HEK293T (cell line): ENCODE data around the gene SP5.

ENCODE experiments used
- CTCF ChIA-PET: fragments of 350-600 bp; formaldehyde crosslinking; extraction: SDS; loops from one replicate; lab custom pipeline; 2021; ENCODE audit warnings: antibody characterized with exemption, inconsistent platforms; lab: Yijun Ruan, JAX
- POLR2A ChIA-PET: fragments of 350-600 bp; formaldehyde crosslinking; extraction: SDS; loops from one replicate; lab custom pipeline; 2020; ENCODE audit warnings: antibody characterized with exemption, inconsistent platforms; lab: Yijun Ruan, JAX
- DNase-seq: peaks from one replicate; pipeline ENCODE4 v3.0.0; 2012; ENCODE audit warnings: mixed read lengths; ENCODE audit errors: extremely low spot score
- ARNT ChIP-seq: fragments of 450-650 bp; IDR thresholded peaks from 2 replicates; pipeline ENCODE4 v1.6.1; 2017; ENCODE audit warnings: mild to moderate bottlenecking
- BHLHE40 ChIP-seq: fragments of 450-650 bp; IDR thresholded peaks from 2 replicates; pipeline ENCODE4 v1.6.1; 2016; ENCODE audit warnings: mild to moderate bottlenecking, moderate library complexity, borderline replicate concordance
- CTBP1 ChIP-seq: fragments of 450-650 bp; IDR thresholded peaks from 2 replicates; pipeline ENCODE4 v1.6.1; 2016; ENCODE audit warnings: borderline replicate concordance
- ELF4 ChIP-seq: fragments of 450-650 bp; IDR thresholded peaks from 2 replicates; pipeline ENCODE4 v1.6.1; 2017; ENCODE audit warnings: antibody characterized with exemption
- FOXA1 ChIP-seq: fragments of 450-650 bp; IDR thresholded peaks from 2 replicates; pipeline ENCODE4 v1.6.1; 2016; ENCODE audit warnings: mild to moderate bottlenecking
- FOXK2 ChIP-seq: fragments of 450-650 bp; IDR thresholded peaks from 2 replicates; pipeline ENCODE4 v1.6.1; 2016; ENCODE audit warnings: mild to moderate bottlenecking
- FOXM1 ChIP-seq: fragments of 450-650 bp; IDR thresholded peaks from 2 replicates; pipeline ENCODE4 v1.6.1; 2017; ENCODE audit warnings: mild to moderate bottlenecking, borderline replicate concordance
- HDGF ChIP-seq: fragments of 450-650 bp; IDR thresholded peaks from 2 replicates; pipeline ENCODE4 v1.6.1; 2017; ENCODE audit warnings: antibody characterized with exemption, borderline replicate concordance
- L3MBTL2 ChIP-seq: fragments of 450-650 bp; conservative IDR thresholded peaks from 2 replicates; pipeline ENCODE4 v1.6.1; 2016; ENCODE audit warnings: mild to moderate bottlenecking
- LEF1 ChIP-seq: fragments of 450-650 bp; IDR thresholded peaks from 2 replicates; pipeline ENCODE4 v1.6.1; 2017; ENCODE audit warnings: mild to moderate bottlenecking, borderline replicate concordance
- NFRKB ChIP-seq: fragments of 450-650 bp; IDR thresholded peaks from 2 replicates; pipeline ENCODE4 v1.6.1; 2016; ENCODE audit warnings: mild to moderate bottlenecking, moderate library complexity
- SP1 ChIP-seq: fragments of 450-650 bp; IDR thresholded peaks from 2 replicates; pipeline ENCODE4 v1.6.1; 2017
- SUZ12 ChIP-seq: fragments of 450-650 bp; IDR thresholded peaks from 2 replicates; pipeline ENCODE4 v1.6.1; 2016; ENCODE audit warnings: mild to moderate bottlenecking
- TARDBP ChIP-seq: fragments of 450-650 bp; IDR thresholded peaks from 2 replicates; pipeline ENCODE4 v1.6.1; 2016
- ZNF384 ChIP-seq: fragments of 450-650 bp; IDR thresholded peaks from 2 replicates; pipeline ENCODE4 v1.6.1; 2016
- TF ChIP-seq, protein P1 (sequence below): fragments of 450-650 bp; IDR thresholded peaks from 2 replicates; pipeline ENCODE4 v1.6.1; 2016

SP5 gene

DNA sequence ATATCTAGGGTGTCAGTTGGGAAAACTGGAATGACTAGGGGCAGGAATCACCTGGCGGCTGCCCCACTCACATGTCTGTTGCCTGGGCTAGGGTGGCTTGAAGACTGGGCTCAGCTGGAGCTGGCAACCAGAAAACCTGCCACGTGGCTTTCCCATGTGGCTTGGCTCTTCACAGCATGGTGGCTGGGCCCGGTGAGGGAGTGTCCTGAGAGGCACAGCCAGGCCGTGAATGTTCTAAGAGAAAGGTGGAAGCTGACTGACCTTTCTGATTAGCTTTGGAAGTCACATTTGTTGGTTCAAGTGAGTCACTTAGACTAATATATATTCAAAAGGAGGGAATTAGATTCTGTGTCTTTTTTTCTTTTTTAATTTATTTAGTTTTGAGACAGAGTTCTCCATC, 22.7 kb downstream of the SP5 start:
- TF ChIP-seq TARDBP, result no peak
- TF ChIP-seq HDGF, result no peak
- no peak for TF ChIP-seq CTBP1
- TF ChIP-seq FOXA1, result no peak
- no peak for TF ChIP-seq ELF4
- TF ChIP-seq BHLHE40, result no peak
- no peak for TF ChIP-seq FOXK2
- no peak for TF ChIP-seq LEF1
- TF ChIP-seq FOXM1, result no peak
- TF ChIP-seq SUZ12, result no peak
- TF ChIP-seq, protein P1, sequence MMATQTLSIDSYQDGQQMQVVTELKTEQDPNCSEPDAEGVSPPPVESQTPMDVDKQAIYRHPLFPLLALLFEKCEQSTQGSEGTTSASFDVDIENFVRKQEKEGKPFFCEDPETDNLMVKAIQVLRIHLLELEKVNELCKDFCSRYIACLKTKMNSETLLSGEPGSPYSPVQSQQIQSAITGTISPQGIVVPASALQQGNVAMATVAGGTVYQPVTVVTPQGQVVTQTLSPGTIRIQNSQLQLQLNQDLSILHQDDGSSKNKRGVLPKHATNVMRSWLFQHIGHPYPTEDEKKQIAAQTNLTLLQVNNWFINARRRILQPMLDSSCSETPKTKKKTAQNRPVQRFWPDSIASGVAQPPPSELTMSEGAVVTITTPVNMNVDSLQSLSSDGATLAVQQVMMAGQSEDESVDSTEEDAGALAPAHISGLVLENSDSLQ, result no peak
- TF ChIP-seq ZNF384, result no peak
- TF ChIP-seq ARNT, result no peak
- no peak for TF ChIP-seq SP1
- no peak for TF ChIP-seq L3MBTL2
- CTCF ChIA-PET, result no interaction called here
- POLR2A ChIA-PET, result no interaction called here
- DNase-seq, result no peak

DNA sequence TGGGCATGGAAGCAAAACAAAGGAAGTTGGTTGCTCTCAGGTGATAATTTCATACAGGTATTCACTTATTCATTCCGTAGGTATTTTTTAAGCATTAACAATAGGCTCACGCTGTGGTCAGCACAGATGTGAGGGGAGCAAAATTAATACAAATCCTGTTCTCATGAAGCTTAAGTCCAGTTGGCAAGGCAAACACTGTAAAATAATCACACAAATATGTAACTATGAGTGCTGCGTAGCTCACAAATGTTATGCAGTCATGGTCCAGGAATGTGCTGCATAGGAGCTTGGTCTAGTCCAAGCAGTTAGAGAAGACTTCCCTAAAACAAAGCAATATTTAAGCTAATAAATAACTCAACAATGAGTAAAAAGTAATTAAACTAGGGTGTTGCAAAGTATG, 23.9 kb downstream of the SP5 start:
- CTCF ChIA-PET, result no interaction called here
- no peak for DNase-seq
- POLR2A ChIA-PET, result no interaction called here
- TF ChIP-seq BHLHE40 (no peak), SP1 (no peak), ZNF384 (no peak), LEF1 (no peak), FOXM1 (no peak), CTBP1 (no peak)

DNA sequence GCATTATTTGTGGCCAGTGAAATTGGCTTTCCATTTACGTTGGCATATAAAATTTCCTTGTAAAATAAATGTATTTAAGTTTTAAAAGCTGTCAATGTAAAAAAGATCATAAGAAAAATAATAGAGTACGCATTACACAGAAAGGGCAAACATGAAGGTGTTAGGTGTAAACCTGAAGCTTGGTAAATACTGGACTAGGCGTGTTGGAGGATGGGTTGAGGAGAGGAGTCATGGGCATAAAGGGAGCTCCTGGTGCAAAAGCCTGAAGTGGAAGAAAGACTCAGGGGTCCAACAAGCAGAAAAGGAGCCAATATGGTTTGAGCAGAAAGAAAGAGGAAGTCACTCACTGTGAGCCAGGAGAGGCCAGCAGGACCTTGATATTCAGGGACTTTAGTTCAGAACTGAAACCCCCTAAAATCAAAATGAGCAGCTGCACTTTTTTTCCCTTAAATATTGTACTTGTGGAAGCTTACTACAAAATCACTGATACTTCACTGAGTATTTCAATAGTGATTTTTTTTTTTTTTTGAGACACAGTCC, 24.4 kb downstream of the SP5 start:
- TF ChIP-seq HDGF, result no peak
- TF ChIP-seq NFRKB, result no peak
- no peak for TF ChIP-seq TARDBP
- TF ChIP-seq LEF1, result no peak
- no peak for TF ChIP-seq SUZ12
- no peak for DNase-seq
- ChIA-PET CTCF (interaction anchor here (0.6 kb wide), 1 partner anchor 149 kb away, joined by 3 read pairs; no protein-coding TSS in a partner anchor), POLR2A (no interaction called here)

DNA sequence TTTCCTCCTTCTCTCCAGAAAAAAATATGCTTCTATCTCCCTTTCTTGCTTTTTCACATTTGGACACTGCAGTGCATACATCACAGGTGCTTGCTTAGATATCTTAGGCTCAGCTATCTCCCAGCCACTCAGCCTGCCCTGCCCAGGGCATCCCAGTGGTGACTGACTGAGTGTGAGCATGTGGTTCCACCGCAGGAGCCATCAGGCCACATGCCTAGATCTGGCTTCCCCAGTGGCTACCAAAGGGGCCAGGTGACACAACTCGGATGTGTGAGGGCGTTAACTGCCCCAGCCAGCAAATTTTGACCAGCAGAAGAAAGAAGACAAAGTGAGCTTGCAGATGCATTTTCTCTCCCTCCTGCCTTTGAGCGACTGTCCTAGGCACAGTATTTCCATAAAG, 25.5 kb downstream of the SP5 start:
- ChIA-PET POLR2A (interaction anchor here (0.6 to 1.2 kb wide), 2 partner anchors 28 to 540 kb away, joined by 3 read pairs; no protein-coding TSS in a partner anchor), CTCF (interaction anchor here (0.6 kb wide), 1 partner anchor 150 kb away, joined by 3 read pairs; no protein-coding TSS in a partner anchor)
- TF ChIP-seq SP1 (no peak), ARNT (no peak), SUZ12 (no peak), ELF4 (no peak), NFRKB (no peak), LEF1 (no peak), FOXK2 (no peak), FOXA1 (no peak), BHLHE40 (no peak), TARDBP (no peak), FOXM1 (no peak)
- no peak for DNase-seq

DNA sequence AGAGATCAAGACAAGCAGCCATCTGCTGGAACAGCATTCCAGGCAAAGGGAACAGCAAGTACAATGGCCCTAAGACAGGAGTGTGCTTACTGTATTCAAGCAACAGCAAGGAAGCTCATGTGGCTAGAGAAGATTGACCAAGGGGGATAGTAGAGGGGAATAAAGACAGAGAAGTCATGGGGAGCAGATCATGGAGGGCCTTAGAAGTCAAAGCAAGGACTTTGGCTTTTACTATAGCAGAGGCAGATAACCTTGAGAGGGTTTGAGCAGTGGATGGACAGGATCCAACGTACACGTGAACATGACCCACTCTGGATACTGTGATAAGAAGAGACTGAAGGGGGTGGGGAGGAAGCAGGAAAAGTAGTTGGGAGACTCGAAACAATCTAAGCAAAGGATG, 26.9 kb downstream of the SP5 start:
- TF ChIP-seq NFRKB (no peak), ARNT (no peak), CTBP1 (no peak)
- ChIA-PET POLR2A (no interaction called here), CTCF (no interaction called here)
- DNase-seq, result no peak

DNA sequence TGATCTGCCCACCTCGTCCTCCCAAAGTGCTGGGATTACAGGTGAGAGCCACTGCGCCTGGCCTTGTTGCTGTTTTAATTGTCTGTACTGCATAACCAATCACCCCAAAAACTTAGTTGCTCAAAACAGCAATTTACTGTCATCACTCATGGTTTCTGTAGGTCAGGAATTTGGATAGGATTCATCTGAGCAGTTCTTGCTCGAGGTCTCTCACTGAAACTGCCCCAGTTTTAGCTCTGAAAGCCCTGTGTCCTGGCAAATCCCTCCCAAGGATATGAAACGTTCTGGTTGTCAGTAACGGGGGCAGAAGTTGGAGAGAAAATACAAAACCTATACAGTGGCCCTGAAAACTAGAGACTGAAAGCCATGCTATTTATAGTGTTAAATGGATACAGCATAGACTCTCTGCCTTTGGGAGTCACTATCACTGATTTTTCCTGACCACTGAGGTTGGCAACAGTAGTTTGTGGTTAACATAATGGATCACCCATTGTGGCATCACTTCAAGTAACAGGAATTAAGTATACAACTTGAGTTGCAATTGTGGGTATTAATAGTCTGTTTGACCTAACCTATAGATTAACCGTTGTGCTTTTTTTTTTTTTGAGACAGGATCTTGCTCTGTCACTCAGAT, 27.9 kb downstream of the SP5 start:
- CTCF ChIA-PET, result no interaction called here
- DNase-seq, result no peak
- POLR2A ChIA-PET, result no interaction called here
- TF ChIP-seq FOXA1, result no peak
- TF ChIP-seq L3MBTL2, result no peak
- TF ChIP-seq CTBP1, result no peak
- TF ChIP-seq LEF1, result no peak
- TF ChIP-seq FOXK2, result no peak
- no peak for TF ChIP-seq NFRKB
- TF ChIP-seq, protein P1, result no peak
- no peak for TF ChIP-seq FOXM1
- no peak for TF ChIP-seq TARDBP
- TF ChIP-seq BHLHE40, result no peak
- no peak for TF ChIP-seq HDGF

DNA sequence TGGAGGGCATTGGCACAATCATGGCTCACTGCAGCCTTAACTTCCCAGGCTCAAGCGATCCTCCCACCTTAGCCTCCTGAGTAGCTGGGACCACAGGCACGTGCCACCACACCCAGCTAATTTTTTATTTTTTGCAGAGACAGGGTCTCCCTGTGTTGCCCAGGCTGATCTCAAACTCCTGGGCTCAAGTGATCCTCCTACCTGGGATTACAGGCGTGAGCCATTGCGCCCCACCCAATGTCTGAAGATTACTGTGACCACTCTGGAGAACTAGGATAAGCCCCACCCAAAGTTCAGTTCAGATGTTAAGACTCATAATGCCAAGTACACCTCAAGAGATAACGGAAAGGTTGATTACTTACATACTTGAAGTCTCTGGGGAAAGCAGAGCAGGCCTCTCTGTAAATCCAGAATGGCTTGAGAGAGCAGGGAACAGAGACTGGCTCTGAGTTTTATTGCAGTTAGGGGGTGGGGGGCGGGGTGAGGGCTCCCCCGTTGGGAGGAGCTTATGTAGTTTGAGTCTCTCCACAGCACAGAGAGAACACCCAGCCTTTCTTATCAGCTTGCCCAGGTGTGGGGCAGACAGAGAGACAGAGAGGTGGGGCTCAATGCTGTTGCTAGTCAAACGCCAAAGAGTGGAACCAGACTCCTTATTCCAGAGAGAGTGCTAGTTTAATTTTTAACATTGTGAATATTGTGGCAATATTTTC, 28.5 kb downstream of the SP5 start:
- ChIA-PET CTCF (no interaction called here), POLR2A (no interaction called here)
- TF ChIP-seq ELF4, result no peak
- no peak for TF ChIP-seq ARNT
- no peak for TF ChIP-seq HDGF
- TF ChIP-seq SP1, result no peak
- no peak for TF ChIP-seq CTBP1
- TF ChIP-seq, protein P1, result no peak
- no peak for TF ChIP-seq FOXK2
- no peak for TF ChIP-seq LEF1
- no peak for TF ChIP-seq BHLHE40
- TF ChIP-seq NFRKB, result no peak
- no peak for TF ChIP-seq FOXA1
- TF ChIP-seq FOXM1, result no peak
- no peak for TF ChIP-seq TARDBP
- TF ChIP-seq SUZ12, result no peak
- no peak for TF ChIP-seq L3MBTL2
- TF ChIP-seq ZNF384, result no peak
- DNase-seq, result no peak
